PC-9 (cell line): ENCODE results near the gene OR7A17.

Experiments used
- CTCF ChIP-seq: fragments of 200-600 bp; sonication (generic); conservative IDR thresholded peaks from 2 replicates; pipeline ENCODE4 v1.6.1; 2017; ENCODE audit warnings: mixed run types, antibody characterized with exemption, mild to moderate bottlenecking, moderate library complexity
- EZH2 ChIP-seq: fragments of 200-600 bp; sonication (generic); IDR thresholded peaks from 2 replicates; pipeline ENCODE4 v1.8.0; 2017; ENCODE audit warnings: antibody characterized with exemption, low read depth

GRCh38 chr19:14837391-14837790, 48.5 kb downstream of the OR7A17 start:
- TF ChIP-seq CTCF (no peak), EZH2 (no peak)
